GM12891 (cell line): ENCODE measurements around the gene ABHD16A.
A peak's percentile ranks its signal among the peaks of the same experiment; 100 is the strongest.

ENCODE experiments used
- DNase-seq: peaks from one replicate; pipeline ENCODE4 v3.0.0; 2011; ENCODE audit warnings: low spot score; ENCODE audit not compliant: insufficient read length
- FAIRE-seq: peaks from 2 replicates; lab custom pipeline; 2011; peaks lifted over from hg19 to GRCh38; lab: Jason Lieb, UNC
- PAX5 ChIP-seq: IDR thresholded peaks from 2 replicates; pipeline ENCODE4 v1.6.1; 2011; ENCODE audit warnings: low read length, moderate library complexity, mild to moderate bottlenecking; ENCODE audit not compliant: insufficient read depth, severe bottlenecking
- POLR2A ChIP-seq: IDR thresholded peaks from 2 replicates; pipeline ENCODE4 v1.6.1; 2011; ENCODE audit warnings: low read depth, low read length, control low read depth
- POLR2AphosphoS5 ChIP-seq: IDR thresholded peaks from 2 replicates; pipeline ENCODE4 v1.6.1; 2011; ENCODE audit warnings: low read depth, low read length, control low read depth
- POU2F2 ChIP-seq: IDR thresholded peaks from 2 replicates; pipeline ENCODE4 v1.6.1; 2011; ENCODE audit warnings: low read depth, mild to moderate bottlenecking, control low read depth, low read length, moderate library complexity
- SPI1 ChIP-seq: IDR thresholded peaks from 2 replicates; pipeline ENCODE4 v1.6.1; 2011; ENCODE audit warnings: low read depth, low read length, control low read depth
- TAF1 ChIP-seq: IDR thresholded peaks from 2 replicates; pipeline ENCODE4 v1.6.1; 2011; ENCODE audit warnings: low read depth, low read length, control low read depth

The ABHD16A gene

GRCh38 chr6:31676322-31676903 lies 26.7 kb downstream of the ABHD16A start:
- peak; percentile 85 for TF ChIP-seq SPI1
- TF ChIP-seq TAF1 = no peak
- FAIRE-seq (no peak), DNase-seq (no peak)

- DNase-seq = no peak
- no peak for FAIRE-seq
- TF ChIP-seq PAX5 (no peak), TAF1 (no peak), SPI1 (no peak), POLR2AphosphoS5 (no peak), POLR2A (no peak), POU2F2 (no peak)
These were observed 33.4 kb downstream of the ABHD16A start, which contains the start of gene LY6G5B for GRCh38 chr6:31669676-31670075. TSS of gene LY6G5B (plus strand) at chr6:31669976. CDS start at chr6:31670951, 975 bp downstream.

DNA sequence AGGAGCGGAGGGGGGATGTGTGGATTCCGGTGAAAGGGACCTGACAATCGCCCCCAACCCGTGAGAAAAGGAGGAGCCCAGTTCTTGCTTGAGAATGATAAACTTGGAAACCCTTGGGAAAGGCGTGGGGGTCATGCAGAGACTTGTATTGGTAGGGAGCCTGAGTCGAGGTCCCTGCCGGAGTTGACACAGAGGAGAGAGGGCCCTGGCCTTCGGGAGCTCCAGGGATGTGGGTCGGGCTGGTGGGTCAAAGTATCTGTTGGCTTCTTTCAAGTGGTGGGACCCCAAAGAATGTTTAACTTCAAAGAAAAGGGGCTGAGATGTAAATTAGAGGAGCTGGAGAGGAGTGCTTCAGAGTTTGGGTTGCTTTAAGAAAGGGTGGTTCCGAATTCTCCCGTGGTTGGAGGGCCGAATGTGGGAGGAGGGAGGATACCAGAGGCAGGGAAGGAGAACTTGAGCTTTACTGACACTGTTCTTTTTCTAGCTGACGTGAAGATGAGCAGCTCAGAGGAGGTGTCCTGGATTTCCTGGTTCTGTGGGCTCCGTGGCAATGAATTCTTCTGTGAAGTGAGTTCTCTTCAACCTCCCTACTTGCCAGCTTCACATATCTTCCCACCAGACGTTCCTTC lies 36.7 kb downstream of the ABHD16A start:
- TF ChIP-seq PAX5 (no peak), POU2F2 (no peak), POLR2A (no peak), POLR2AphosphoS5 (no peak), SPI1 (no peak), TAF1 (no peak)
- no peak for DNase-seq
- no peak for FAIRE-seq

GRCh38 chr6:31665501-31666336 lies 37.4 kb downstream of the ABHD16A start, which contains the start of gene CSNK2B:
TSS of gene CSNK2B (plus strand) at chr6:31666080. CDS start at chr6:31666832, 752 bp downstream.
- FAIRE-seq (peak; percentile 88), DNase-seq (peak; percentile 97)
- TF ChIP-seq POLR2AphosphoS5 (peak; percentile 95), POLR2A (peak; percentile 95), TAF1 (peak; percentile 73), POU2F2 (peak; percentile 44; the same call in 1 of the 2 replicates), SPI1 (peak; percentile 11; the same call in 1 of the 2 replicates), PAX5 (no peak)

DNA sequence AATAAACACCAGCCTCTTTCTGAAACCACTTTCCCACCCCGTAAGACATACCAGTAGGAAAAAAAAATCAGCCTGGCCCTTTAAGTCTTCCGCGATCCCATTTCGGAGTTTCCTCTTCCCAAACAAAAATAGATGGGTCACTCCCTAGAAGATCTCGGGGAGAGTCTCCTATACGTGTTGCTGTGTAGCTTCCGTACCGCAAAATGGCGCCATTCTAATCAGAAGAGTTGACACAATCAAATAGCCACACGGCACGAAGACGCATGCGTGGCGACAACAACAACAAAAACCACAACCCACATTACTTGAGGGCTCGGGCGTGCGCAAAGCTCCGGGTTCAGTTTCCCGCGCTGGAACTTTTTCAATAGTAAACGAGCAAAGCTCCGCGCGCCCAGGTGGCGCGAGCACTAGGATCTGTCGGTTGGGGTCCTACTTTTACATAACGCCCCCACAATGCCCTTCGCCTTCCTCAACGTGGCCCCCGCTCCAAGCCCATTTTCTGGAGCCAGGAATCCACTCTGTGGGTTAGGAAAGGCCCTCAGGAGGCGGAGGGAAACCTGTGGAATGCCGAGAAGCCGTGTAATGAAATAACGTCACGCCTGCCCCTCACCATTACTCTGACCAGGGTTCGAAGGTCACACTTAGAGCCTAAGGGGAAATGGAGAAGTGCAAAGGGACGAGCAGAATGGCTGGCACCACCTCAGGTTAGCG lies 38.2 kb downstream of the ABHD16A start, which contains the start of gene GPANK1:
GPANK1 (minus strand) TSS at position 208 of the 711 bp plus-strand sequence. CDS start 519 bp downstream, outside the sequence.
- FAIRE-seq (peak; percentile 92), DNase-seq (peak; percentile 67)
- TF ChIP-seq POLR2A (no peak), POLR2AphosphoS5 (no peak; the same call in 1 of the 2 replicates), PAX5 (no peak), TAF1 (peak; percentile 45; the same call in 1 of the 2 replicates), POU2F2 (peak; percentile 69; the same call in 1 of the 2 replicates), SPI1 (peak; percentile 78)

DNA sequence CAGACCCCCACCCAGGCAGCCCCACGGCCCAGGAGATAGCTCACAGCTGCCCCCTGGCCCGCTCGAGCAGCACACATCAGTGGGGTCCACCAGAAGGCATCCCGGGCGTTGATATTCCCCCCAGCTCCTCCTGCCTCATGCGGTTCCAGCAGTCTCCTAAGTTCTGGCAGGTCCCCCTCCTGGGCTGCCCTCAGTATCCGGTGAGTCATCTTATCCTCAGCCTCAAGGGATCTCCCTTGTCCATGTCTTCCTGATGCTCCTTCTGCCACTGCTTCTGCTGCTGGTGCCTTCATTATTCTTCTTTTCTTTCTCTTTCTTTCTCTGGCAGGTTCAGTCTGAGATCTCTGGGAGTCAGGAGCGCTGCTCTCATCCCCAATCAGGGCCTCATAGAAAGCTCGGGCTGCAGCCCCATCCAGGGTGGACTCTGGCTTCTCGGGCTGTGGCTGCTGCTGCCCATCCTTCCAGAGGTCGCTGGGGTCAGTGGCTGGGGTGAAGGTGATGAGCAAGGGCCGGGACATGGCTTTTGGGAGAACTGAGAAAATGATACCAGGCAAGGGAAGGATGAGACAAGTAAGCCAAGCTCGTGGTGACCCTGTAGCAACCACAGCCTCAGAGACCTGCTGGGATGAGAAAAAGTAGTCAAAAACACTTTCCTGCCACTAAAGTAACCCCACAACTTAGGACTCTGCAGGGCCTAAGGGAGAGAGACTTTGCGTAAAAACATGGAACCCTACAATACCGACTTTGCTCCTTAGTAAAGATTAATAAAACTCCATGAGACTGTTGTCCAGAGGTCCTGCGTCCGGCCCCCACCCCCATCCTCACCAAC lies 38.9 kb downstream of the ABHD16A start:
- no peak for DNase-seq
- TF ChIP-seq PAX5 (no peak), POU2F2 (no peak), POLR2A (no peak), POLR2AphosphoS5 (no peak), SPI1 (no peak), TAF1 (no peak)
- no peak for FAIRE-seq

- TF ChIP-seq TAF1 (no peak), POLR2AphosphoS5 (no peak), POLR2A (no peak), POU2F2 (no peak), SPI1 (no peak), PAX5 (no peak)
- no peak for FAIRE-seq
These were observed 39.8 kb downstream of the ABHD16A start for GRCh38 chr6:31663126-31663960.

More at GRCh38 chr6:31663126-31663960, 39.8 kb downstream of the ABHD16A start:
- no peak for DNase-seq
